Neural progenitor cell (in vitro differentiated cells): Measurements from ENCODE around the gene SAMD10.

Experiments
- CTCF ChIP-seq: fragments of 200-600 bp; sonication (generic); IDR thresholded peaks from 2 replicates; pipeline ENCODE4 v1.5.1; 2017; ENCODE audit warnings: antibody characterized with exemption, mild to moderate bottlenecking
- EZH2phosphoT487 ChIP-seq: fragments of 200-600 bp; sonication (generic); IDR thresholded peaks from 2 replicates; pipeline ENCODE4 v1.6.1; 2017; ENCODE audit warnings: antibody characterized with exemption

GRCh38 chr20:64021124-64021975 is 41.9 kb upstream of the SAMD10 start:
- no peak for TF ChIP-seq CTCF
- no peak for TF ChIP-seq EZH2phosphoT487
